ENCODE results near the gene TIPIN.
"Not testable (repeated sequence)": the region's sequence is repeated elsewhere in the genome, so short reads cannot be mapped to it uniquely, and the experiment has no call there.

GRCh38 chr15:66304425-66304824, 52.1 kb downstream of the TIPIN start:
- not testable (repeated sequence) for TF ChIP-seq POLR2A (IDR thresholded peaks at IDR 0.05; ENCODE audit: low read depth, low read length); SPI1 (IDR thresholded peaks at IDR 0.05; ENCODE audit: low read depth, low read length); POLR2AphosphoS5 (IDR thresholded peaks at IDR 0.05; ENCODE audit: low read depth, low read length); TAF1 (IDR thresholded peaks at IDR 0.05; ENCODE audit: low read depth, low read length); POU2F2 (IDR thresholded peaks at IDR 0.05; ENCODE audit: low read depth, low read length); PAX5 (IDR thresholded peaks at IDR 0.05; ENCODE audit: insufficient read depth, low read length, severe bottlenecking)
